Stimulated activated CD4-positive, alpha-beta T cell treated with anti-CD3 and anti-CD28 coated beads, Interleukin-15, amount 100 ng/mL, for 24 hours (primary cell): ENCODE data around the gene TUBGCP4.
"Not testable (repeated sequence)": the region's sequence is repeated elsewhere in the genome, so short reads cannot be mapped to it uniquely, and the experiment has no call there.

Experiments used
- DNase-seq: peaks from one replicate; pipeline ENCODE4 v3.0.0-alpha.2; 2020

The TUBGCP4 gene

GRCh38 chr15:43370975-43371974, at the start of gene TUBGCP4, which contains the start of gene ZSCAN29:
Gene TUBGCP4 (plus strand): TSS chr15:43371101. CDS start chr15:43371355, 254 bp downstream.
Gene ZSCAN29 (minus strand): TSS chr15:43371043. CDS start chr15:43369913, 1,130 bp downstream.
- peak; percentile 88 for DNase-seq

GRCh38 chr15:43325039-43325684, 45.7 kb upstream of the TUBGCP4 start:
- DNase-seq = no peak

- peak; percentile 11 for DNase-seq
Observed at GRCh38 chr15:43329217-43329959, 41.5 kb upstream of the TUBGCP4 start.

GRCh38 chr15:43329960-43330779, 40.7 kb upstream of the TUBGCP4 start, which contains the start of gene LCMT2:
Gene LCMT2 (minus strand): TSS chr15:43330573. CDS start chr15:43330489, 84 bp downstream.
- peak; percentile 91 for DNase-seq

- no peak for DNase-seq
Observed at GRCh38 chr15:43330780-43331087, 40.2 kb upstream of the TUBGCP4 start.

- DNase-seq = no peak
Observed at GRCh38 chr15:43346305-43346704, 24.6 kb upstream of the TUBGCP4 start.

- no peak for DNase-seq
Observed at GRCh38 chr15:43347114-43347513, 23.8 kb upstream of the TUBGCP4 start.

GRCh38 chr15:43352693-43353382, 18.1 kb upstream of the TUBGCP4 start:
- DNase-seq = no peak

GRCh38 chr15:43360821-43361220, 10.1 kb upstream of the TUBGCP4 start:
- no peak for DNase-seq

GRCh38 chr15:43361313-43361903, 9.5 kb upstream of the TUBGCP4 start:
- no peak for DNase-seq

- peak; percentile 4 for DNase-seq
Observed at GRCh38 chr15:43370310-43370974, 459 bp upstream of the TUBGCP4 start.

- peak; percentile 46 for DNase-seq
Observed at GRCh38 chr15:43376017-43376705, 5.3 kb downstream of the TUBGCP4 start.

- DNase-seq = no peak
Observed at GRCh38 chr15:43378601-43379000, 7.7 kb downstream of the TUBGCP4 start.

- no peak for DNase-seq
Observed at GRCh38 chr15:43382310-43382709, 11.4 kb downstream of the TUBGCP4 start.

- no peak for DNase-seq
Observed at GRCh38 chr15:43383070-43383469, 12.2 kb downstream of the TUBGCP4 start.

GRCh38 chr15:43390723-43391122, 19.8 kb downstream of the TUBGCP4 start:
- no peak for DNase-seq

- not testable (repeated sequence) for DNase-seq
Observed at GRCh38 chr15:43393592-43393991, 22.7 kb downstream of the TUBGCP4 start.

- DNase-seq = no peak
Observed at GRCh38 chr15:43402255-43402654, 31.4 kb downstream of the TUBGCP4 start.

GRCh38 chr15:43403616-43404015, 32.7 kb downstream of the TUBGCP4 start:
- no peak for DNase-seq

GRCh38 chr15:43404130-43404529, 33.2 kb downstream of the TUBGCP4 start:
- DNase-seq = no peak
